GM23338 (cell line): ENCODE results near the gene CKLF. TPM values are rescaled to one million over a fixed set of nuclear protein-coding genes. Genes with fewer than 3 reads are reported as not detected.

Experiments used
- ATAC-seq: fragments of 200-7000 bp; cut with Tn5 transposase; 3 replicates; pipeline ENCODE4 v1.9.1; 2020
- DNase-seq: peaks from one replicate; pipeline ENCODE4 v3.0.0-alpha.2; 2015; ENCODE audit warnings: low spot score
- H2AFZ ChIP-seq: fragments of 200-600 bp; sonication (generic); 2 replicates; pipeline ENCODE4 v1.8.0; 2016; ENCODE audit warnings: antibody characterized with exemption, mild to moderate bottlenecking, moderate library complexity
- H3F3A ChIP-seq: fragments of 200-600 bp; sonication (generic); replicated peaks from 2 replicates; pipeline ENCODE4 v1.8.0; 2017; ENCODE audit warnings: antibody characterized with exemption, mixed run types, low read depth
- H3K27ac ChIP-seq: fragments of 200-600 bp; sonication (generic); 2 replicates; pipeline ENCODE4 v1.6.1; 2016; ENCODE audit warnings: low read depth
- H3K27me3 ChIP-seq: fragments of 200-600 bp; sonication (generic); 2 replicates; pipeline ENCODE4 v1.8.0; 2016; ENCODE audit warnings: mild to moderate bottlenecking, mixed run types, moderate library complexity; ENCODE audit not compliant: insufficient read depth
- H3K36me3 ChIP-seq: fragments of 200-600 bp; sonication (generic); 2 replicates; pipeline ENCODE4 v1.8.0; 2016; ENCODE audit warnings: mild to moderate bottlenecking; ENCODE audit not compliant: insufficient read depth
- H3K4me1 ChIP-seq: fragments of 200-600 bp; sonication (generic); 2 replicates; pipeline ENCODE4 v1.8.0; 2016; ENCODE audit warnings: mild to moderate bottlenecking, moderate library complexity; ENCODE audit not compliant: insufficient read depth
- H3K4me2 ChIP-seq: fragments of 200-600 bp; sonication (generic); 2 replicates; pipeline ENCODE4 v1.7.1; 2017; ENCODE audit warnings: mixed run types
- H3K4me3 ChIP-seq: fragments of 200-600 bp; sonication (generic); 2 replicates; pipeline ENCODE4 v1.6.1; 2016; ENCODE audit warnings: mixed run types
- H3K79me2 ChIP-seq: fragments of 200-600 bp; sonication (generic); replicated peaks from 2 replicates; pipeline ENCODE4 v1.8.0; 2017; ENCODE audit warnings: mild to moderate bottlenecking; ENCODE audit not compliant: insufficient read depth
- H3K9me2 ChIP-seq: fragments of 200-600 bp; sonication (generic); 2 replicates; pipeline ENCODE4 v1.8.0; 2017; ENCODE audit not compliant: insufficient read depth
- H4K20me1 ChIP-seq: fragments of 200-600 bp; sonication (generic); replicated peaks from 2 replicates; pipeline ENCODE4 v1.8.0; 2017; ENCODE audit warnings: mild to moderate bottlenecking; ENCODE audit not compliant: insufficient read depth
- H3K27ac Mint-ChIP-seq: 2 replicates; pipeline ENCODE4 v1.8.0; 2020; ENCODE audit warnings: inconsistent platforms, mild to moderate bottlenecking, moderate library complexity, mixed read lengths
- H3K27me3 Mint-ChIP-seq: 3 replicates; pipeline ENCODE4 v1.8.0; 2022; ENCODE audit warnings: low read depth, mild to moderate bottlenecking, moderate library complexity, mixed read lengths, inconsistent platforms; ENCODE audit not compliant: insufficient read depth, poor library complexity
- H3K36me3 Mint-ChIP-seq: 3 replicates; pipeline ENCODE4 v1.8.0; 2021; ENCODE audit warnings: low read depth, mild to moderate bottlenecking, inconsistent platforms, moderate library complexity, mixed read lengths
- H3K4me1 Mint-ChIP-seq: 3 replicates; pipeline ENCODE4 v1.8.0; 2020; ENCODE audit warnings: mild to moderate bottlenecking, inconsistent platforms, mixed read lengths
- H3K4me3 Mint-ChIP-seq: 3 replicates; pipeline ENCODE4 v1.8.0; 2021; ENCODE audit warnings: moderate library complexity, mild to moderate bottlenecking, inconsistent platforms, mixed read lengths
- H3K9me3 Mint-ChIP-seq: 3 replicates; pipeline ENCODE4 v1.8.0; 2020; ENCODE audit warnings: moderate library complexity, mild to moderate bottlenecking, inconsistent platforms, mixed read lengths
- CREB1 ChIP-seq: fragments of 250-450 bp; sonication (Bioruptor Pico); IDR thresholded peaks from 2 replicates; pipeline ENCODE4 v1.5.0; 2020; ENCODE audit warnings: low read depth, mild to moderate bottlenecking, moderate library complexity
- EZH2 ChIP-seq: fragments of 200-600 bp; sonication (generic); IDR thresholded peaks from one replicate; pipeline ENCODE4 v1.8.0; 2017; ENCODE audit warnings: antibody characterized with exemption, mild to moderate bottlenecking, low read depth; ENCODE audit not compliant: unreplicated experiment
- EZH2phosphoT487 ChIP-seq: fragments of 200-600 bp; sonication (generic); IDR thresholded peaks from one replicate; pipeline ENCODE4 v1.8.1; 2018; ENCODE audit warnings: antibody characterized with exemption; ENCODE audit not compliant: unreplicated experiment
- JUNB ChIP-seq: IDR thresholded peaks from one replicate; pipeline ENCODE4 v1.6.1; 2016; ENCODE audit warnings: antibody characterized with exemption; ENCODE audit not compliant: unreplicated experiment
- NANOG ChIP-seq: IDR thresholded peaks from 2 replicates; pipeline ENCODE4 v1.6.1; 2016; ENCODE audit warnings: antibody characterized with exemption, borderline replicate concordance
- POLR2AphosphoS5 ChIP-seq: IDR thresholded peaks from 2 replicates; pipeline ENCODE4 v1.6.1; 2016; ENCODE audit warnings: antibody characterized with exemption, low read depth
- STAT1 ChIP-seq: IDR thresholded peaks from one replicate; pipeline ENCODE4 v1.6.1; 2016; ENCODE audit warnings: antibody characterized with exemption; ENCODE audit not compliant: unreplicated experiment
- ZNF114 ChIP-seq: fragments of 250-450 bp; sonication (Bioruptor Pico); IDR thresholded peaks from 2 replicates; pipeline ENCODE4 v1.5.0; 2020; ENCODE audit warnings: mild to moderate bottlenecking, moderate library complexity
- ZNF331 ChIP-seq: fragments of 250-450 bp; sonication (Bioruptor Pico); IDR thresholded peaks from 2 replicates; pipeline ENCODE4 v1.5.0; 2020; ENCODE audit warnings: low read depth, mild to moderate bottlenecking, moderate library complexity
- polyA plus RNA-seq: library from polyadenylated mRNA; unstranded; fragments of >200 nt; fragmentation: Nextera tagmentation; extraction: Ambion mirVana; gene quantifications from 2 replicates; pipeline ENCODE4 v1.2.1, GENCODE V29; 2016
- total RNA-seq: library from RNA; depleted of rRNA; stranded (reverse); fragments of >200 nt; shearing (Covaris generic); gene quantifications from 2 replicates; pipeline ENCODE4 v1.2.3, GENCODE V29; 2014
- TF ChIP-seq, protein P1 (sequence below), 2 experiments: fragments of 200-600 bp in 1 of 2; sonication (generic) in 1 of 2; conservative IDR thresholded peaks; 2 replicates each; pipeline versions ENCODE4 v1.5.1 to v1.6.1; 2016 to 2017; ENCODE audit warnings: antibody characterized with exemption in 2 of 2, low read depth in 2 of 2, mild to moderate bottlenecking in 2 of 2, moderate library complexity in 1 of 2
- TF ChIP-seq, protein P2 (sequence below): fragments of 250-450 bp; sonication (Bioruptor Pico); IDR thresholded peaks from 2 replicates; pipeline ENCODE4 v1.5.0; 2020; ENCODE audit warnings: mild to moderate bottlenecking, moderate library complexity
- TF ChIP-seq, protein P3 (sequence below): IDR thresholded peaks from one replicate; pipeline ENCODE4 v1.6.1; 2018; ENCODE audit warnings: antibody characterized with exemption; ENCODE audit not compliant: unreplicated experiment
- TF ChIP-seq, protein P4 (sequence below): IDR thresholded peaks from 2 replicates; pipeline ENCODE4 v1.6.1; 2016; ENCODE audit warnings: antibody characterized with exemption

The CKLF gene
- total and polyA plus RNA-seq, 2 experiments from 2014 or later = 25.5 to 60.0 TPM

DNA sequence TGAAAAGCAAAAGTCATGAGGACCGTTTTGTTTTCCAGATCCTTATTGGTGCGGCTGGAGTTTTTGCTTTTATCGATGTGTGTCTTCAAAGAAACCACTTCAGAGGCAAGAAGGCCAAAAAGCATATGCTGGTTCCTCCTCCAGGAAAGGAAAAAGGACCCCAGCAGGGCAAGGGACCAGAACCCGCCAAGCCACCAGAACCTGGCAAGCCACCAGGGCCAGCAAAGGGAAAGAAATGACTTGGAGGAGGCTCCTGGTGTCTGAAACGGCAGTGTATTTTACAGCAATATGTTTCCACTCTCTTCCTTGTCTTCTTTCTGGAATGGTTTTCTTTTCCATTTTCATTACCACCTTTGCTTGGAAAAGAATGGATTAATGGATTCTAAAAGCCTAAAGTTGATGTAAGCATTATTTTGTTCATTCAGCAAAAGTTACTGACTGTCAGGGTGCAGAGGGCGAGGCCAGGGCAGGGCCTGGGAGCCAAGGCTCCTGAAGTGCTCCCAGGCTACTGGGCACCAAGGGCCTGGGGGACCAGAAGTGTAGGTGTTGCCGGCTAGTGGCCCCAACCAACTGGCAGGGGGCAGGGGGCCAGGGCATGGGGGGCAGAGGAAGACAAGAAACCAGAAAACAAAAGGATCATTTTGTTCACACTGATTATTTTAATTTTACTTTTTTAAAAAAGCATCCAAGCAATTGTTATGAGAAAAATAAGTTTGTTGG lies 35.7 kb downstream of the CKLF start:
- H3K4me1 Mint-ChIP-seq = peaks cover 26% of the 10 kb centered on the region
- TF ChIP-seq, protein P1, sequence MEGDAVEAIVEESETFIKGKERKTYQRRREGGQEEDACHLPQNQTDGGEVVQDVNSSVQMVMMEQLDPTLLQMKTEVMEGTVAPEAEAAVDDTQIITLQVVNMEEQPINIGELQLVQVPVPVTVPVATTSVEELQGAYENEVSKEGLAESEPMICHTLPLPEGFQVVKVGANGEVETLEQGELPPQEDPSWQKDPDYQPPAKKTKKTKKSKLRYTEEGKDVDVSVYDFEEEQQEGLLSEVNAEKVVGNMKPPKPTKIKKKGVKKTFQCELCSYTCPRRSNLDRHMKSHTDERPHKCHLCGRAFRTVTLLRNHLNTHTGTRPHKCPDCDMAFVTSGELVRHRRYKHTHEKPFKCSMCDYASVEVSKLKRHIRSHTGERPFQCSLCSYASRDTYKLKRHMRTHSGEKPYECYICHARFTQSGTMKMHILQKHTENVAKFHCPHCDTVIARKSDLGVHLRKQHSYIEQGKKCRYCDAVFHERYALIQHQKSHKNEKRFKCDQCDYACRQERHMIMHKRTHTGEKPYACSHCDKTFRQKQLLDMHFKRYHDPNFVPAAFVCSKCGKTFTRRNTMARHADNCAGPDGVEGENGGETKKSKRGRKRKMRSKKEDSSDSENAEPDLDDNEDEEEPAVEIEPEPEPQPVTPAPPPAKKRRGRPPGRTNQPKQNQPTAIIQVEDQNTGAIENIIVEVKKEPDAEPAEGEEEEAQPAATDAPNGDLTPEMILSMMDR (conservative IDR thresholded peaks at IDR 0.05; ENCODE audit: low read depth in 2 of 2) = no peak
- TF ChIP-seq POLR2AphosphoS5 (no peak), STAT1 (no peak), EZH2 (no peak), ZNF114 (CRISPR knock-in tag) (no peak), ZNF331 (CRISPR knock-in tag) (no peak), CREB1 (no peak), EZH2phosphoT487 (no peak), NANOG (no peak), JUNB (no peak)
- TF ChIP-seq, protein P2, sequence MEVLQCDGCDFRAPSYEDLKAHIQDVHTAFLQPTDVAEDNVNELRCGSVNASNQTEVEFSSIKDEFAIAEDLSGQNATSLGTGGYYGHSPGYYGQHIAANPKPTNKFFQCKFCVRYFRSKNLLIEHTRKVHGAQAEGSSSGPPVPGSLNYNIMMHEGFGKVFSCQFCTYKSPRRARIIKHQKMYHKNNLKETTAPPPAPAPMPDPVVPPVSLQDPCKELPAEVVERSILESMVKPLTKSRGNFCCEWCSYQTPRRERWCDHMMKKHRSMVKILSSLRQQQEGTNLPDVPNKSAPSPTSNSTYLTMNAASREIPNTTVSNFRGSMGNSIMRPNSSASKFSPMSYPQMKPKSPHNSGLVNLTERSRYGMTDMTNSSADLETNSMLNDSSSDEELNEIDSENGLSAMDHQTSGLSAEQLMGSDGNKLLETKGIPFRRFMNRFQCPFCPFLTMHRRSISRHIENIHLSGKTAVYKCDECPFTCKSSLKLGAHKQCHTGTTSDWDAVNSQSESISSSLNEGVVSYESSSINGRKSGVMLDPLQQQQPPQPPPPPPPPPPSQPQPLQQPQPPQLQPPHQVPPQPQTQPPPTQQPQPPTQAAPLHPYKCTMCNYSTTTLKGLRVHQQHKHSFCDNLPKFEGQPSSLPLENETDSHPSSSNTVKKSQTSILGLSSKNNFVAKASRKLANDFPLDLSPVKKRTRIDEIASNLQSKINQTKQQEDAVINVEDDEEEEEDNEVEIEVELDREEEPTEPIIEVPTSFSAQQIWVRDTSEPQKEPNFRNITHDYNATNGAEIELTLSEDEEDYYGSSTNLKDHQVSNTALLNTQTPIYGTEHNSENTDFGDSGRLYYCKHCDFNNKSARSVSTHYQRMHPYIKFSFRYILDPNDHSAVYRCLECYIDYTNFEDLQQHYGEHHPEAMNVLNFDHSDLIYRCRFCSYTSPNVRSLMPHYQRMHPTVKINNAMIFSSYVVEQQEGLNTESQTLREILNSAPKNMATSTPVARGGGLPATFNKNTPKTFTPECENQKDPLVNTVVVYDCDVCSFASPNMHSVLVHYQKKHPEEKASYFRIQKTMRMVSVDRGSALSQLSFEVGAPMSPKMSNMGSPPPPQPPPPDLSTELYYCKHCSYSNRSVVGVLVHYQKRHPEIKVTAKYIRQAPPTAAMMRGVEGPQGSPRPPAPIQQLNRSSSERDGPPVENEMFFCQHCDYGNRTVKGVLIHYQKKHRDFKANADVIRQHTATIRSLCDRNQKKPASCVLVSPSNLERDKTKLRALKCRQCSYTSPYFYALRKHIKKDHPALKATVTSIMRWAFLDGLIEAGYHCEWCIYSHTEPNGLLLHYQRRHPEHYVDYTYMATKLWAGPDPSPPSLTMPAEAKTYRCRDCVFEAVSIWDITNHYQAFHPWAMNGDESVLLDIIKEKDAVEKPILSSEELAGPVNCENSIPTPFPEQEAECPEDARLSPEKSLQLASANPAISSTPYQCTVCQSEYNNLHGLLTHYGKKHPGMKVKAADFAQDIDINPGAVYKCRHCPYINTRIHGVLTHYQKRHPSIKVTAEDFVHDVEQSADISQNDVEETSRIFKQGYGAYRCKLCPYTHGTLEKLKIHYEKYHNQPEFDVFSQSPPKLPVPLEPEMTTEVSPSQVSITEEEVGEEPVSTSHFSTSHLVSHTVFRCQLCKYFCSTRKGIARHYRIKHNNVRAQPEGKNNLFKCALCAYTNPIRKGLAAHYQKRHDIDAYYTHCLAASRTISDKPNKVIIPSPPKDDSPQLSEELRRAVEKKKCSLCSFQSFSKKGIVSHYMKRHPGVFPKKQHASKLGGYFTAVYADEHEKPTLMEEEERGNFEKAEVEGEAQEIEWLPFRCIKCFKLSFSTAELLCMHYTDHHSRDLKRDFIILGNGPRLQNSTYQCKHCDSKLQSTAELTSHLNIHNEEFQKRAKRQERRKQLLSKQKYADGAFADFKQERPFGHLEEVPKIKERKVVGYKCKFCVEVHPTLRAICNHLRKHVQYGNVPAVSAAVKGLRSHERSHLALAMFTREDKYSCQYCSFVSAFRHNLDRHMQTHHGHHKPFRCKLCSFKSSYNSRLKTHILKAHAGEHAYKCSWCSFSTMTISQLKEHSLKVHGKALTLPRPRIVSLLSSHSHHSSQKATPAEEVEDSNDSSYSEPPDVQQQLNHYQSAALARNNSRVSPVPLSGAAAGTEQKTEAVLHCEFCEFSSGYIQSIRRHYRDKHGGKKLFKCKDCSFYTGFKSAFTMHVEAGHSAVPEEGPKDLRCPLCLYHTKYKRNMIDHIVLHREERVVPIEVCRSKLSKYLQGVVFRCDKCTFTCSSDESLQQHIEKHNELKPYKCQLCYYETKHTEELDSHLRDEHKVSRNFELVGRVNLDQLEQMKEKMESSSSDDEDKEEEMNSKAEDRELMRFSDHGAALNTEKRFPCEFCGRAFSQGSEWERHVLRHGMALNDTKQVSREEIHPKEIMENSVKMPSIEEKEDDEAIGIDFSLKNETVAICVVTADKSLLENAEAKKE = no peak
- TF ChIP-seq, protein P3, sequence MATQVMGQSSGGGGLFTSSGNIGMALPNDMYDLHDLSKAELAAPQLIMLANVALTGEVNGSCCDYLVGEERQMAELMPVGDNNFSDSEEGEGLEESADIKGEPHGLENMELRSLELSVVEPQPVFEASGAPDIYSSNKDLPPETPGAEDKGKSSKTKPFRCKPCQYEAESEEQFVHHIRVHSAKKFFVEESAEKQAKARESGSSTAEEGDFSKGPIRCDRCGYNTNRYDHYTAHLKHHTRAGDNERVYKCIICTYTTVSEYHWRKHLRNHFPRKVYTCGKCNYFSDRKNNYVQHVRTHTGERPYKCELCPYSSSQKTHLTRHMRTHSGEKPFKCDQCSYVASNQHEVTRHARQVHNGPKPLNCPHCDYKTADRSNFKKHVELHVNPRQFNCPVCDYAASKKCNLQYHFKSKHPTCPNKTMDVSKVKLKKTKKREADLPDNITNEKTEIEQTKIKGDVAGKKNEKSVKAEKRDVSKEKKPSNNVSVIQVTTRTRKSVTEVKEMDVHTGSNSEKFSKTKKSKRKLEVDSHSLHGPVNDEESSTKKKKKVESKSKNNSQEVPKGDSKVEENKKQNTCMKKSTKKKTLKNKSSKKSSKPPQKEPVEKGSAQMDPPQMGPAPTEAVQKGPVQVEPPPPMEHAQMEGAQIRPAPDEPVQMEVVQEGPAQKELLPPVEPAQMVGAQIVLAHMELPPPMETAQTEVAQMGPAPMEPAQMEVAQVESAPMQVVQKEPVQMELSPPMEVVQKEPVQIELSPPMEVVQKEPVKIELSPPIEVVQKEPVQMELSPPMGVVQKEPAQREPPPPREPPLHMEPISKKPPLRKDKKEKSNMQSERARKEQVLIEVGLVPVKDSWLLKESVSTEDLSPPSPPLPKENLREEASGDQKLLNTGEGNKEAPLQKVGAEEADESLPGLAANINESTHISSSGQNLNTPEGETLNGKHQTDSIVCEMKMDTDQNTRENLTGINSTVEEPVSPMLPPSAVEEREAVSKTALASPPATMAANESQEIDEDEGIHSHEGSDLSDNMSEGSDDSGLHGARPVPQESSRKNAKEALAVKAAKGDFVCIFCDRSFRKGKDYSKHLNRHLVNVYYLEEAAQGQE = no peak
- TF ChIP-seq, protein P4, sequence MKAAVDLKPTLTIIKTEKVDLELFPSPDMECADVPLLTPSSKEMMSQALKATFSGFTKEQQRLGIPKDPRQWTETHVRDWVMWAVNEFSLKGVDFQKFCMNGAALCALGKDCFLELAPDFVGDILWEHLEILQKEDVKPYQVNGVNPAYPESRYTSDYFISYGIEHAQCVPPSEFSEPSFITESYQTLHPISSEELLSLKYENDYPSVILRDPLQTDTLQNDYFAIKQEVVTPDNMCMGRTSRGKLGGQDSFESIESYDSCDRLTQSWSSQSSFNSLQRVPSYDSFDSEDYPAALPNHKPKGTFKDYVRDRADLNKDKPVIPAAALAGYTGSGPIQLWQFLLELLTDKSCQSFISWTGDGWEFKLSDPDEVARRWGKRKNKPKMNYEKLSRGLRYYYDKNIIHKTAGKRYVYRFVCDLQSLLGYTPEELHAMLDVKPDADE = no peak

More for the DNA sequence above, 35.7 kb downstream of the CKLF start:
- no peaks in the 10 kb centered on the region for H3K36me3 ChIP-seq
- H3K4me3 ChIP-seq = no peak overlapping the region
- H4K20me1 ChIP-seq = no peaks in the 10 kb centered on the region
- H3K36me3 Mint-ChIP-seq = no peaks in the 10 kb centered on the region
- H3K27me3 Mint-ChIP-seq = peaks cover 10% of the 10 kb centered on the region
- H3K27ac ChIP-seq = no peak overlapping the region
- no peaks in the 10 kb centered on the region for H3K9me2 ChIP-seq
- H3K27ac Mint-ChIP-seq = no peak overlapping the region
- H3F3A ChIP-seq = no peaks in the 10 kb centered on the region
- H2AFZ ChIP-seq = no peak overlapping the region
- ATAC-seq (no peak), DNase-seq (no peak)
- no peaks in the 10 kb centered on the region for H3K9me3 Mint-ChIP-seq
- H3K79me2 ChIP-seq = no peaks in the 10 kb centered on the region
- H3K27me3 ChIP-seq = no peaks in the 10 kb centered on the region
- H3K4me2 ChIP-seq = no peak overlapping the region
- no peak overlapping the region for H3K4me3 Mint-ChIP-seq
- peaks cover 3% of the 10 kb centered on the region; the same call in 1 of the 2 replicates for H3K4me1 ChIP-seq
